Liver (tissue), 9 donors: Measurements from ENCODE around the gene MED15. TPM values are rescaled to one million over a fixed set of nuclear protein-coding genes. Genes with fewer than 3 reads are reported as not detected.

ENCODE experiments used
- DNase-seq: peaks from one replicate; pipeline ENCODE4 v3.0.0-alpha.2; 2017; ENCODE audit warnings: low spot score
- H3K27ac ChIP-seq, 2 donors: one replicate each; pipeline ENCODE4 v1.7.0; 2013; ENCODE audit warnings: inconsistent platforms in 2 of 2, low read length in 2 of 2, control low read depth in 1 of 2, low read depth in 1 of 2, mild to moderate bottlenecking in 1 of 2
- H3K27me3 ChIP-seq, 4 donors: one replicate each; pipeline versions ENCODE4 v1.6.1 to v1.7.0; 2013; ENCODE audit warnings: low read length in 3 of 4, inconsistent platforms in 1 of 4, mild to moderate bottlenecking in 1 of 4, moderate library complexity in 1 of 4; ENCODE audit not compliant: control insufficient read depth in 4 of 4, insufficient read depth in 4 of 4
- H3K36me3 ChIP-seq, 4 donors: one replicate each; pipeline versions ENCODE4 v1.6.1 to v1.7.0; 2013; ENCODE audit warnings: low read length in 3 of 4, mild to moderate bottlenecking in 3 of 4, low read depth in 1 of 4, moderate library complexity in 1 of 4; ENCODE audit not compliant: control insufficient read depth in 4 of 4, insufficient read depth in 3 of 4
- H3K4me1 ChIP-seq, 4 donors: one replicate each; pipeline versions ENCODE4 v1.6.1 to v1.7.0; 2013; ENCODE audit warnings: low read length in 3 of 4, mild to moderate bottlenecking in 3 of 4, moderate library complexity in 1 of 4; ENCODE audit not compliant: control insufficient read depth in 4 of 4, insufficient read depth in 4 of 4
- H3K4me3 ChIP-seq, 3 donors: one replicate each; pipeline versions ENCODE4 v1.6.1 to v1.7.0; 2013; ENCODE audit warnings: low read length in 3 of 3, control low read depth in 1 of 3, low read depth in 1 of 3, mild to moderate bottlenecking in 1 of 3
- H3K9ac ChIP-seq, 2 donors: one replicate each; pipeline ENCODE4 v1.7.0; 2013; ENCODE audit warnings: low read length in 2 of 2, mild to moderate bottlenecking in 2 of 2, moderate library complexity in 2 of 2, control low read depth in 1 of 2, low read depth in 1 of 2
- H3K9me3 ChIP-seq, 4 donors: one replicate each; pipeline versions ENCODE4 v1.6.1 to v1.7.0; 2013; ENCODE audit warnings: low read length in 3 of 4; ENCODE audit not compliant: control insufficient read depth in 4 of 4
- ATF3 ChIP-seq: IDR thresholded peaks from 2 replicates; pipeline ENCODE4 v1.6.1; 2016; ENCODE audit warnings: antibody characterized with exemption
- CTCF ChIP-seq: fragments of 150-350 bp; IDR thresholded peaks from 2 replicates; pipeline ENCODE4 v1.5.1; 2017; ENCODE audit warnings: improper control_type of control experiment, low read depth, low read length; ENCODE audit not compliant: missing input control
- EGR1 ChIP-seq, 2 donors: IDR thresholded peaks; 2 replicates each; pipeline ENCODE4 v1.6.1; 2016 to 2018; ENCODE audit warnings: antibody characterized with exemption in 2 of 2, low read depth in 2 of 2
- GABPA ChIP-seq, 2 donors: IDR thresholded peaks in 1 of 2; conservative IDR thresholded peaks in 1 of 2; 2 replicates each; pipeline ENCODE4 v1.6.1; 2016; ENCODE audit warnings: antibody characterized with exemption in 2 of 2, mild to moderate bottlenecking in 1 of 2, moderate library complexity in 1 of 2
- HNF4A ChIP-seq, 2 donors: conservative IDR thresholded peaks; 2 replicates each; pipeline ENCODE4 v1.6.1; 2016; ENCODE audit warnings: antibody characterized with exemption in 2 of 2, mild to moderate bottlenecking in 2 of 2
- JUND ChIP-seq, 2 donors: IDR thresholded peaks; 2 replicates each; pipeline ENCODE4 v1.6.1; 2016; ENCODE audit warnings: antibody characterized with exemption in 2 of 2
- MAX ChIP-seq: IDR thresholded peaks from 2 replicates; pipeline ENCODE4 v1.6.1; 2016; ENCODE audit warnings: antibody characterized with exemption
- NR2F2 ChIP-seq: IDR thresholded peaks from 2 replicates; pipeline ENCODE4 v1.6.1; 2016; ENCODE audit warnings: antibody characterized with exemption
- RAD21 ChIP-seq, 2 donors: IDR thresholded peaks; 2 replicates each; pipeline ENCODE4 v1.6.1; 2016; ENCODE audit warnings: antibody characterized with exemption in 2 of 2, mild to moderate bottlenecking in 2 of 2
- REST ChIP-seq: IDR thresholded peaks from 2 replicates; pipeline ENCODE4 v1.6.1; 2016; ENCODE audit warnings: antibody characterized with exemption, mild to moderate bottlenecking
- SP1 ChIP-seq: IDR thresholded peaks from 2 replicates; pipeline ENCODE4 v1.6.1; 2018; ENCODE audit warnings: antibody characterized with exemption, mild to moderate bottlenecking
- TAF1 ChIP-seq: conservative IDR thresholded peaks from 2 replicates; pipeline ENCODE4 v1.6.1; 2016; ENCODE audit warnings: antibody characterized with exemption, mild to moderate bottlenecking
- YY1 ChIP-seq: IDR thresholded peaks from 2 replicates; pipeline ENCODE4 v1.6.1; 2016; ENCODE audit warnings: antibody characterized with exemption, mild to moderate bottlenecking
- ZBTB33 ChIP-seq: IDR thresholded peaks from 2 replicates; pipeline ENCODE4 v1.6.1; 2016; ENCODE audit warnings: antibody characterized with exemption
- WGBS: extraction: QIAGEN DNeasy Blood & Tissue Kit; methylation state at CpG from one replicate; pipeline ENCODE4 v1.1.7; 2013; 5-methylcytosine and 5-hydroxymethylcytosine counted together
- polyA plus RNA-seq, 2 donors: library from polyadenylated mRNA; stranded (reverse) in 1 of 2; unstranded in 1 of 2; fragments of 200-250 nt in 1 of 2; fragments of >200 nt in 1 of 2; fragmentation: Nextera tagmentation in 1 of 2; extraction: Ambion mirVana in 1 of 2; gene quantifications; one replicate each; pipeline versions ENCODE4 v1.2.1 to v1.2.3, GENCODE V29; 2013 to 2015
- total RNA-seq, 2 donors: library from RNA; depleted of rRNA; stranded (reverse); fragments of >200 nt; gene quantifications; one replicate each; pipeline ENCODE4 v1.2.3, GENCODE V29; 2014
- donor health status: healthy.
- donor health status: healthy.
- donor health status: healthy.
- donor health status: healthy.
- donor health status: healthy.

Gene MED15
- total and polyA plus RNA-seq, 4 donors: 9.7 to 28.0 (median 16.2) TPM

- TF ChIP-seq MAX: no peak
These were observed 51.9 kb downstream of the MED15 start (continued) for GRCh38 chr22:20559174-20559760.

- Histone ChIP-seq H3K9ac (no peak overlapping the region), H3K27me3 (no peaks in the 10 kb centered on the region), H3K4me3 (no peak overlapping the region), H3K36me3 (peaks cover 17 to 33% (median 24%) of the 10 kb centered on the region in 4 donors), H3K9me3 (no peaks in the 10 kb centered on the region), H3K4me1 (no peaks in the 10 kb centered on the region), H3K27ac (no peak overlapping the region)
- TF ChIP-seq MAX (no peak), SP1 (no peak), REST (no peak), RAD21 (IDR thresholded peaks at IDR 0.05) (no peak), JUND (IDR thresholded peaks at IDR 0.05) (no peak), NR2F2 (no peak), EGR1 (IDR thresholded peaks at IDR 0.05; ENCODE audit: low read depth in 2 of 2) (no peak), ZBTB33 (no peak), GABPA (IDR thresholded peaks at IDR 0.05 in 1 of 2, conservative IDR thresholded peaks at IDR 0.05 in 1 of 2) (no peak), TAF1 (no peak)
- 97% methylated on average over 3 of the region's 3 CpGs for WGBS
- no peak for DNase-seq
These were observed 53.3 kb downstream of the MED15 start for GRCh38 chr22:20560716-20561115.

GRCh38 chr22:20561882-20562281 is 54.5 kb downstream of the MED15 start:
- WGBS: 81% methylated on average over 4 of the region's 4 CpGs
- no peaks in the 10 kb centered on the region for H3K27me3 ChIP-seq
- H3K4me3 ChIP-seq: no peak overlapping the region
- DNase-seq: no peak
- H3K9me3 ChIP-seq: no peaks in the 10 kb centered on the region
- no peak overlapping the region for H3K9ac ChIP-seq
- TF ChIP-seq CTCF (no peak), GABPA (IDR thresholded peaks at IDR 0.05 in 1 of 2, conservative IDR thresholded peaks at IDR 0.05 in 1 of 2) (no peak), JUND (IDR thresholded peaks at IDR 0.05) (no peak), ATF3 (no peak), YY1 (no peak), ZBTB33 (no peak), RAD21 (IDR thresholded peaks at IDR 0.05) (no peak), EGR1 (IDR thresholded peaks at IDR 0.05; ENCODE audit: low read depth in 2 of 2) (no peak), HNF4A (conservative IDR thresholded peaks at IDR 0.05) (no peak), REST (no peak), SP1 (no peak)
- no peak overlapping the region for H3K27ac ChIP-seq
- H3K4me1 ChIP-seq: peaks cover 0 to 6% (median 2%) of the 10 kb centered on the region in 4 donors
- H3K36me3 ChIP-seq: peaks cover 23 to 36% (median 27%) of the 10 kb centered on the region in 4 donors
